H7 (cell line): ENCODE measurements around the gene DGKD. TPM values are rescaled to one million over a fixed set of nuclear protein-coding genes. Genes with fewer than 3 reads are reported as not detected.

ENCODE experiments used
- DNase-seq: peaks from one replicate; pipeline ENCODE4 v3.0.0; 2012
- H3K27me3 ChIP-seq: 2 replicates; pipeline ENCODE4 v1.6.0; 2011; ENCODE audit warnings: mild to moderate bottlenecking, low read length; ENCODE audit not compliant: control insufficient read depth, insufficient read depth
- H3K36me3 ChIP-seq: replicated peaks from 2 replicates; pipeline ENCODE4 v1.5.1; 2011; ENCODE audit warnings: low read length; ENCODE audit not compliant: control insufficient read depth, insufficient read depth
- H3K4me3 ChIP-seq: 2 replicates; pipeline ENCODE4 v1.5.1; 2011; ENCODE audit warnings: low read depth, mild to moderate bottlenecking, control low read depth, low read length, moderate library complexity; ENCODE audit not compliant: insufficient read depth
- total RNA-seq: library from RNA; depleted of rRNA; stranded (reverse); fragments of >200 nt; shearing (Covaris generic); gene quantifications from 2 replicates; pipeline ENCODE4 v1.2.3, GENCODE V29; 2014

DGKD gene
- total RNA-seq, 1 experiment from 2014 or later, result 10.3 TPM

DNA sequence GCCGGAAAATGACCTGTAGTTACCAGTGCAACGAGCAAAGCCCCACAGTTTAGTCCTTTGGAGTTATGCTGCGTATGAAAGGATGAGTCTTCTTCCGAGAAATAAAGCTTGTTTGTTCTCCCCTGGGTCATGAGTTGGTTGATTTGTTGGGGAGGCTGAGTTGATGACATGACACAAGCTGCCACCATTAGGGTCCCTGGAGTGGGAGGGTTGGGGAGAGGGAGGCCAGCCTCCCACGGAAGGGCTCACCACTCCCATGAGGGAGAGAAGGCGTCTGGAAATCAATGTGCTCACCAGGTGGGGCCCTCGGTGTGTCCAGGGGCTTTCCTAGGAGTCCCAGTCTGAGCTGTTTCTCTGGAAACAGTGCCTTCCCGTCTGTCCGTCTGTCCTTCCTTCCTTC lies 7.4 kb upstream of the DGKD start:
- no peaks in the 10 kb centered on the region for H3K27me3 ChIP-seq
- no peak for DNase-seq
- no peak overlapping the region for H3K4me3 ChIP-seq
- no peaks in the 10 kb centered on the region for H3K36me3 ChIP-seq

DNA sequence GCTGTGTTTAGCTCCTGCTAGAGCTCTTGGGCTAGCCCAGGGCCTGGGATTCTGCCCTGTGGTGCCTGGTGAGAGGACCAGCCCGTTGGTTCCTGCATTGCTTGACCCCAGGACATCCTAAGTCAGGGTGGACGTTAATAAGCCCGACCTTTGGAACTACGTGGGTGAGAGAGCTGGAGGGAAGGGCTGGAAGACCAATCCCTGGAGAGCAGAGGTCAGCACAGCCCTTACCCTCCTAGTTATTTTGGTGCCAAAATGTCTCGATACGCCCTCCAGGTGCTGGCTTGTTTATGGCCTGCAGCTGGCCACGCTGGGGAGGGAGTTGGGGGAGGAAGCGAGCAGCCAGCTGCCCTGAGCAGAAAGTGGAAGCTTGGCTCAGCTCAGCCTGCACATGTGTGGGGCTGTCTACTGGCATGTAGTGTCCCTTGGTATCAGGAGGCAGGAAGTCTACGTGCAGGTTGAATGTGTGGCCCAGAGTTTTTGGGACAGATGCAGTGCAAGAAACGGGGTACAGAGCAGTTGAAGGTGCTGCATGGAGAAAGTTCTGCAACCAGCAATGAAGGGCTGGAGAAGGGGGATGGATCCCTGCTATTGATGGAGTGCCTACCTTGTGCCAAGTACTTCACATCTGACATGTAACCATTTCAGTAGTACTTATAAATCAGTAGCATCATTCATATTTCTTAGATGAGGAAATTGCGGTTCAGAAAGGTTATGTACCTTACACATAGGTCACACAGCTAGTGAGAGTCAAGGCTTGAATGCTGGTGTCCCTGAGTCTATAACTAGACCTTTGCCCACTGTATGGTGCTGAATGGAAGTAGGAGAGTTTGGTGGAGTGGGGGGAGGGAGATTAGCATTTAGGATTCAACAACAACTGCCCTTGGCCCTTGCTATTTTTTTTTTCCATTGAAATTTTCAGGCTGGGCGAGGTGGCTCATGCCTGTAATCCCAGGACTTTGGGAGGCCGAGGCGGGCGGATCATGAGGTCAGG lies 5.0 kb upstream of the DGKD start:
- H3K27me3 ChIP-seq, result peaks cover 12% of the 10 kb centered on the region

DNA sequence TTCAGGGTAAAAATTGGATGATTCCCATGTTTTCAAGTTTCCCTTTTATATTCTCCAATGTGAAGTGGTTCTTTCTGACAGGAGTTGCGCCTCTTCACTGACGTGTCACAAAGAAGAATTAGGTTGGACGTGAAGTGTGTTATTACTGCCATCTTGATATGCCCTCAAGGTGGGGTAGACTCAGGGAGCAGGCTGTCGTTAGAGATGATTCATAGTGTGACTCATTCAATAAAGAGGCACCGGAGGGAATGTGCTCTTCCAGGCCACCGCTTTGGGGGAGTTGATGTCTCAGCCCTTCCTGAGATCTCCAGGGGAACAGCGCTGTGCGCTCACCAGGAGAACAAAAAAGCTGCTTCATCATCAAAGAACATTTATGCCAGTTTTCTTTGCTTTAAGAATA lies 3.6 kb upstream of the DGKD start:
- H3K36me3 ChIP-seq, result no peaks in the 10 kb centered on the region
- DNase-seq, result no peak
- peaks cover 19% of the 10 kb centered on the region for H3K27me3 ChIP-seq
- no peak overlapping the region for H3K4me3 ChIP-seq

More for the DNA sequence above, 5.0 kb upstream of the DGKD start:
- H3K36me3 ChIP-seq, result no peaks in the 10 kb centered on the region
- no peak for DNase-seq
- no peak overlapping the region for H3K4me3 ChIP-seq

DNA sequence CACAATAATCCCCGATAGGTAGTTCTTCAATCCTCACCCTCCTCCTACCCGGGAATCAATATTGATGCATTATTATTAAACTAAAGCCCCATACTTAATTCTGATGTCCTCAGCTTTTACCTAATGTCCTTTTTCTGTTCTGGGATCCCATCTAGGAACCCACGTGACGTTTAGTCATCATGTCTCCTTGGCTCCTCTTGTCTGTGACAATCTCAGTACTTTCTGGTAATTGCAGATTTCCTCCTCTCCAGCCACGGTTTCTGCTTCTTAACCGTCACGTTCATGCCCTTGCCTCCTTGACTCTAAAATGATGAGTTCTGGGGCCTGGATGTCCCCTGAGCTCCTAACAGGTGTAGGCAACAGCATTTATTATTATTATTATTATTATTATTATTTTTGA lies 2.9 kb upstream of the DGKD start:
- no peak for DNase-seq
- no peaks in the 10 kb centered on the region for H3K36me3 ChIP-seq
- H3K27me3 ChIP-seq, result peaks cover 21% of the 10 kb centered on the region
- H3K4me3 ChIP-seq, result no peak overlapping the region

DNA sequence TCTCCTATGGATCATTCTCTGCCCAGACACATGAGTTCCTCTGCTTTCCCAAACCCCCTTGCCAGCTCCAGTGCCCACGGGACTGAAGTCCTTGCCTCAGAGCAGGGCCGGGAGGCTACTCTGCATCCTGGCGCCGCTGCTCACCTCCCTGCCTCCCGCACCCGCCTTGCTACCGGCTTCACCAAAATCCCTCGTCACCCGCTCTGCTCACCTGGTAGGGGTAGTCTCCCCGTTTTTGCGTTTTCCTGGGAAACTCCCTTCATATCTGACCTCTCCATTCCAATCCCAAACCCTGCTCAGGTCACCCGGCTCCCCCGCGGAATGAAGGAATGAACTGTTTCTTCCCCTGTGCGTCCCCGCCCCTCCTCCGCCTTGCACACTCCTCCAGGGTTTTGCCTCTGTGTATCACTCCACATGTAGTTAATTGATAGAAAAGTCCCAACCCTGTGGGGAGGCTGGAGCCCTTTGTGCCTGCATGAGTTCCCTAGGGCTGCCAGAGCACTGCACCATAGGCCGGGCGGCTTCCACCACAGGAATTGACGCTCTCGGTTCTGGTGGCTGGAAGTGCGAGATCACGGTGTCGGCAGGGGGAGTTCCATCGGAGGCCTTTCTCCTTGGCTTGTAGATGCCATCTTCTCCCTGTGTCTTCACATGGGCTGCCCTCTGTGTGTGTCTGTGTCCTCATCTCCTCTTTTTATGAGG lies 2.0 kb upstream of the DGKD start:
- H3K27me3 ChIP-seq, result peaks cover 21% of the 10 kb centered on the region
- no peaks in the 10 kb centered on the region for H3K36me3 ChIP-seq
- no peak for DNase-seq
- H3K4me3 ChIP-seq, result no peak overlapping the region

DNA sequence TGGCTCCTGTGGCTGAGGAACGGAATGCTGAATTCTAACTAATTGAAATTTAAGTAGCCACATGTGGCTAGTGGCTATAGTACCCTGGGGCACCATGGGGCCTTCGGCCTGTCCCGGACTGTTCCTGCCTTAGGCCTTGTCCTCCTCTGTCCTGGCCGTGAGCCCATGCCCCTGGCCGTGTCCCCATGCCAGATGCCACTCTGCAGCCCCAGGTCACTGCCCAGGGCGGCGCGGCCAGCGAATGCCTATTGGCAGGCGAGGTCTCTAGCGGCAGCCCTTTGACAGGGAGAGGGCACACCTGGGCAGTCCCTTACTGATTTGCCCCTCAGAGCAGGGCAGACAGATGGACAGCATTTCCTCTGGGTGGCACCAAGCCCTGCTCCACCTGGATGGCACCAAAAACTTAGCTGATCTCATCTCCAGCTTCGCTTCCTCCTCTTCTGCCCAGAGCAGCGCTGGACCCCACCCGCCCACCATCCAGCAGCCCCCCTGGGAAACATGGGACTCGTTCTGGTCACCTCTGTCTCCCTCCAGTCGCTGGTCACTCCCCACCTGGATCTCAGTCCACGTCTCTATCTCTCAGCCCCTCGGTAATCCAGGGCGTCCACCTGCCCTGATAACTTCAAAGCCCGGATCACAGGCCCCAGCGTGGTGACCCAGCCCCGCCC lies 1.1 kb upstream of the DGKD start:
- Histone ChIP-seq H3K4me3 (peak overlapping the region; percentile 45), H3K27me3 (peaks cover 21% of the 10 kb centered on the region), H3K36me3 (no peaks in the 10 kb centered on the region)
- DNase-seq, result no peak

DNA sequence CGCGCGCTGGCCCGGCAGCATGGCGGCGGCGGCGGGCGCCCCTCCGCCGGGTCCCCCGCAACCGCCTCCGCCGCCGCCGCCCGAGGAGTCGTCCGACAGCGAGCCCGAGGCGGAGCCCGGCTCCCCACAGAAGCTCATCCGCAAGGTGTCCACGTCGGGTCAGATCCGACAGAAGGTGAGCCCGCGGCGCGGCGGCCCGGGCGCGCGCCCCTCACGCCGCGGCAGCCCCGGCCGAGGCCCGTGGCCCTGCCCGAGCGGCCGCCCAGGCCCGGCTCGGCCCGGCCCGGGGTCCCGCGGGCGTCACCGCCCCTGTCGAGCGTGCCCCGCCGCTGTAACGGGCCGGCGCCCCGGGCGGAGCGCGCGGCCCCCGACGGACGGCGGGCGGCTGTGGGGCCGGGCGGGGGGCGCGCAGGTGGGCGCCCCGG lies 218 bp downstream of the DGKD start:
- DNase-seq, result no peak
- no peaks in the 10 kb centered on the region for H3K36me3 ChIP-seq
- peak overlapping the region; percentile 76 for H3K4me3 ChIP-seq
- H3K27me3 ChIP-seq, result peaks cover 21% of the 10 kb centered on the region

DNA sequence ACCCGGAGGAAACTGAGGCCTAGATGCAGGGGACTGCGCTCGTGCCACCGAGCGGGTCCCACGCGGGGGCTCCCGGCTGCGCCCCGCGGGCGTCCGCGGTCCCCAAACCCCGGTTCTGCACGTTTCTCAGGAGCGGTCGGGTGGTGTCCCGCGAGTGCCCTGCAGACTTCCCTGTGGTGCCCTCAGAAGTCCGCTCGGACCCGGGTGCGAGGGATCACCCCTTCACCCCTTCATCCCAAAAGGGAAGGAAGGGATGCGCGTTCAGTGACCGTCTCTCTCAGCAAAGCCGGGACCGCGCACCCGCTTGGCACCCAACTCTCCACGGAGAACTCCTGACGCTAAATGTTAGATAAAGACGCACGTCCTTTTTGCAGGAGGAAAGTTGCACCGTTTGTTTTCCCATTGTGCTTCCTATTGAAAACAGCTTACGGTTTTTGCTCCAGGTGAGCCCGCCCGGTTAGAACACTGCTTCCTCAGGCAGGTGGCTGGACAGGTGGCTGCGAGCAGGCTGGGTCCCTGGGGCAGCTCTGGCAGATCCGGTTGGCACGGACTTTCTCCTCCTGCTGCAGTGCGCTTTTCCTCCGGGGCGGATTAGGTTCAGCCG lies 779 bp downstream of the DGKD start:
- Histone ChIP-seq H3K27me3 (peaks cover 21% of the 10 kb centered on the region), H3K4me3 (peak overlapping the region; percentile 76), H3K36me3 (no peaks in the 10 kb centered on the region)
- DNase-seq, result peak; percentile 74

DNA sequence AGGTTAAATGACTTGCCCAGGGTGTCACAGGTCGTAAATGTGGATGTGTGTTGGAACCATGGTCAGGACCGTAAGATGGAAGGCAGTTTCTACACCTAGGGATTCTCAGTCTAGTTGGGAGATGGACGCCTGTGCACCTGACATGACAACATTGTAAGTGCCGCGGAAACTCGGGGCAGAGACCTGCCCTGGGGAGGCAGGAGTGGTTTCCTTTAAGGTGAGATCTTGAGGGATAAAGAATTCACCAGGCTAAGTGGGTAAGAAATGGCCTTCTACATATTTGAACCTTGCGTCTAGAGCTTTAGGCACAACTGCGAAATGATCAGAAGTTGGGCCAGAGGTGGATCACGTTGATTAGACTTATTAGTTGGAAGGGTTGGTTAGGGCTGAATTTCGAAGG lies 1.6 kb downstream of the DGKD start:
- no peak overlapping the region for H3K4me3 ChIP-seq
- H3K36me3 ChIP-seq, result no peaks in the 10 kb centered on the region
- no peak for DNase-seq
- H3K27me3 ChIP-seq, result peaks cover 21% of the 10 kb centered on the region

DNA sequence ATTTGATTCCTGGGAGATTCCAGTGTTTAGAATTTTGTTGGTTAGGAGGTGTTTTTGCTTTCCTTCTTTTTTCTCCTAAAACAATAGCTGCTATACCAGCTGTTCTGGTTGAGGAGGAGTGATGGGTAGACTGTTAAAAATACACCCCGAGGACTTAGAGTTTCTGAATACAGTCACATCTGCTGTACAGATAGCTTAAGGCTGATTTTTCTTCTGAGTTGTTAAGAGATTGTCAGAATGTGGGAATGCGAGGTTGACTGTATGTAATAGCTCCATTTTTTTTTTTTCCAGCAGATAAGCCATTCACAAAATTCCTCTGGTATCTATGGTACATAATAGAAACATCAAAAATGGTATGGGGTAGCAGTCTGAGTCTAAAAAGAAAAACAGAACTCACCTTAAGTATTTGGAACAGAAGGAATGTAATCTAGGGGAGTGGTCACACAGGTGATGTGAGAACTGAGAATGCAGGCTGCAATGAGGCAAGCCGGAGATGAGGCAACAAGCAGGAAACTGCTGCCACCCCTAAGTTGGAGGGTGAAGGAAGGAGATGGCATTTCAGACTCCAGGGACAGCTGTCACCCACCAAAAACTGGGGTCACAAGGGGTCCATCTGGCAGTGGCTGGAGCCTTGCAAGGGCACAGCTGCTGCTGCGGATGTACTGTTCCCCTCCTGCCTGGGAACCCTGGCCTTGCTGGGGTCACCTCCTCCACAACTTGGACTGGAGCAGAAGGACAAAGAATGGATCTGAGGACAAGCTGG lies 2.4 kb downstream of the DGKD start:
- H3K36me3 ChIP-seq, result no peaks in the 10 kb centered on the region
- DNase-seq, result no peak
- H3K27me3 ChIP-seq, result peaks cover 21% of the 10 kb centered on the region
- no peak overlapping the region for H3K4me3 ChIP-seq

DNA sequence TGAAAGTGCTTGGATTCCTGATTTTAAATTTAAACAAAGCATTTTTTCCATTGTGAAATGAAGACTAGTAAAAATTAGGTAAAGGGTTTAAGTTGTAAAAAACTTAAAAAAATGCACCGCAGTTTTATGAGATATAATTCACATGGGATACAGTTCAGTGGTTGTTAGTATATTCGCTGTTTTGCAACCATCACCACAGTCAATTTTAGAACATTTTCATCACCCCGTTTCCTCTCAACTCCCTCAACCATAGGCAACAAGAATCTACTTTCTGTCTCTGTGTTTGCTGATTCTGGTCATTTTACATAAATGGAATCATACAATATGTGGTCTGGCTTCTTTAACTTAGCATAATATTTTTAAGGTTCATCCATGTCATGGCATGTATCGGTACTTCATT lies 4.0 kb downstream of the DGKD start:
- DNase-seq, result no peak
- Histone ChIP-seq H3K27me3 (peaks cover 14% of the 10 kb centered on the region), H3K36me3 (no peaks in the 10 kb centered on the region), H3K4me3 (no peak overlapping the region)

DNA sequence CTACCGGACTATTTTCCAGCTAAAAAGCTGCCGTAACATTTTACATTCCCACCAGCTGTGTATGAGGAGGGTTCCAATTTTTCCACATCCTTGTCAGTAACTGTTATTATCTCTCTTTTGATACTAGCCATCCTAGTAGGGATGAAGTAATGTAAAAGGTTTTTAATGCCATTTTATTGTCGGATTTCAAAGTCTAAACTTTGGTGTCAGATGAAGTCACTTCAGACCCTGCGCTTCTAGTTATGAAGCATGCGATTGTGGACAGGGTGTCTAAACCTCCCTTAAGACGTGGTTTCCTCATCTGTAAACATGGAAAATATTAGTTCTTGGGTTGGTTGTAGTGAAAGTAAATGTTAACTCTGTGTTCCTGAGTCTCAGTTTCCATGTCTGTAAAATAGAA lies 4.7 kb downstream of the DGKD start:
- Histone ChIP-seq H3K4me3 (no peak overlapping the region), H3K27me3 (peaks cover 9% of the 10 kb centered on the region), H3K36me3 (no peaks in the 10 kb centered on the region)
- no peak for DNase-seq

DNA sequence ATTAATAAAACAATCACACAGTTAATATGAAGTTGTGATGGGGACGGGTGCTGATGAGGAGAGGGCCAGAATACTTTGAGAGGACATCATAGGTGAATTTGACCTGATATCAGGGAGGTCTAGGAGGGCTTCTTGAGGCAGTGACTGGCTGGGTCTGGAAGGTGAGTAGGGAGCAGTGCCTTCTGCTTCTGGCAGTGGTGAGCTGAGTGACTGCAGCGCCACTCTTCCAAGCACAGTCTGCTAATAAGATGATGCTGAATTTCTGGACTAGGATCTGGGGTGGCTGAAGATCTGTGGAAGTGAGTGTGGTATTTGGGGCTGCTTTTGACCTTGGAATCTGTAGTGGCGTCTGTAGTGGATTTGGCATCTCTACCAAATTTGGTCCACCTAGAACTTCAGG lies 5.5 kb downstream of the DGKD start:
- no peak for DNase-seq
- Histone ChIP-seq H3K4me3 (no peak overlapping the region), H3K27me3 (peaks cover 9% of the 10 kb centered on the region), H3K36me3 (no peaks in the 10 kb centered on the region)

DNA sequence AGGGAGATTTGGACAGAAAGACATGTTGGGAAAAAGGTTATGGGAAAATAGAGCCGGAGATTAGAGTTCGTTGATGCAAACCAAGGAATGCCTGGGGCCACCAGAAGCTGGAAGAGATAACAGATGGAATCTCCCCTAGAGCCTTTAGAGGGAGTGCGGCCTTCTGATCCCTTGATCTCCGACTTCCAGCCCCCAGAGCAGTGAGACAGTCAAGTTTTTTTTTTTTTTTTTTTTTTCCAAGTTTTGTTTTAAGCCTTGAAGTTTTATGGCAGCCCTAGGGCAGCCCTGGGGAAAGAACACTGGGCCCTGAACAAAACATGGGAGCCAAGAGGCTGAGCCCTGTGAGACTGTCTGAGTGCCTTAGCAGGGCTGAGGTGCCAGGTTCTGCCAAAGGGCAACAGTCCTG lies 6.5 kb downstream of the DGKD start:
- Histone ChIP-seq H3K27me3 (0 out of 2 replicates have a peak, but pooled peaks cover under 1% of the 10 kb centered on the region), H3K36me3 (no peaks in the 10 kb centered on the region), H3K4me3 (no peak overlapping the region)
- DNase-seq, result no peak
